OCI-LY1 (cell line): ENCODE results near the gene CHST12.

Experiments
- CTCF ChIP-seq: fragments of 200-600 bp; sonication (generic), shearing (Covaris generic); IDR thresholded peaks from 2 replicates; pipeline ENCODE4 v1.5.1; 2017; ENCODE audit warnings: mild to moderate bottlenecking, antibody characterized with exemption, low read length, moderate library complexity, mixed read lengths
- EZH2 ChIP-seq: fragments of 200-600 bp; sonication (generic), shearing (Covaris generic); IDR thresholded peaks from 2 replicates; pipeline ENCODE4 v1.8.0; 2017; ENCODE audit warnings: borderline replicate concordance, mixed run types, mild to moderate bottlenecking, antibody characterized with exemption, low read length, moderate library complexity, mixed read lengths

- TF ChIP-seq CTCF, result no peak
- no peak for TF ChIP-seq EZH2
These were observed 7.6 kb downstream of the CHST12 start for GRCh38 chr7:2411049-2411448.
